A549 (cell line): ENCODE data around the gene DOK6.

ENCODE experiments used
- CTCF ChIP-seq: fragments of >200 bp; sonication (Bioruptor Twin); formaldehyde crosslinking; IDR thresholded peaks from 3 replicates; pipeline ENCODE4 v1.5.1; 2016
- ESRRA ChIP-seq: fragments of 150-350 bp; IDR thresholded peaks from 2 replicates; pipeline ENCODE4 v1.6.1; 2014; ENCODE audit warnings: mild to moderate bottlenecking, low read length, borderline replicate concordance
- HMGXB4 ChIP-seq: fragments of 250-450 bp; sonication (Bioruptor Pico); IDR thresholded peaks from 2 replicates; pipeline ENCODE4 v1.5.0; 2021; ENCODE audit warnings: mild to moderate bottlenecking, moderate library complexity, borderline replicate concordance
- HOXB5 ChIP-seq: fragments of 250-450 bp; sonication (Bioruptor Pico); IDR thresholded peaks from 2 replicates; pipeline ENCODE4 v1.5.0; 2020; ENCODE audit warnings: mild to moderate bottlenecking, moderate library complexity
- POLR2AphosphoS2 ChIP-seq: conservative IDR thresholded peaks from 2 replicates; pipeline ENCODE4 v1.6.1; 2012; ENCODE audit warnings: low read length, improper control_type of control experiment, inconsistent platforms
- RAD21 ChIP-seq, 2 experiments: fragments of >200 bp in 1 of 2; sonication (Bioruptor Twin) in 1 of 2; formaldehyde crosslinking in 1 of 2; IDR thresholded peaks in 1 of 2; conservative IDR thresholded peaks in 1 of 2; 2 replicates in 1 of 2; 3 replicates in 1 of 2; pipeline ENCODE4 v1.6.1; 2012 to 2018; ENCODE audit warnings: inconsistent platforms in 1 of 2
- ZFP36 ChIP-seq: fragments of 450-650 bp; IDR thresholded peaks from 2 replicates; pipeline ENCODE4 v1.6.1; 2014; ENCODE audit warnings: borderline replicate concordance; ENCODE audit not compliant: partially characterized antibody
- ZNF302 ChIP-seq: fragments of 250-450 bp; sonication (Bioruptor Pico); IDR thresholded peaks from 2 replicates; pipeline ENCODE4 v1.9.0; 2021; ENCODE audit warnings: inconsistent platforms, mild to moderate bottlenecking, moderate library complexity

GRCh38 chr18:69686861-69687260 is 286.2 kb downstream of the DOK6 start:
- TF ChIP-seq CTCF (no peak), RAD21 (conservative IDR thresholded peaks at IDR 0.05 in 1 of 2, IDR thresholded peaks at IDR 0.05 in 1 of 2) (no peak), HOXB5 (CRISPR knock-in tag) (no peak), ESRRA (no peak), HMGXB4 (CRISPR knock-in tag) (no peak), ZNF302 (CRISPR knock-in tag) (no peak), ZFP36 (no peak), POLR2AphosphoS2 (no peak)
